Stomach (tissue), 9 donors: ENCODE data around the gene MBP. TPM values are rescaled to one million over a fixed set of nuclear protein-coding genes. Genes with fewer than 3 reads are reported as not detected.

ENCODE experiments used
- DNase-seq, 2 donors: peaks; one replicate each; pipeline versions ENCODE4 v3.0.0 to v3.0.0-alpha.2; 2013 to 2019
- H3K27ac ChIP-seq, 5 donors: fragments of 200-600 bp in 4 of 5; sonication (generic) in 4 of 5; one replicate each; pipeline ENCODE4 v1.5.1; 2013 to 2019; ENCODE audit warnings: mild to moderate bottlenecking in 1 of 5, moderate library complexity in 1 of 5
- H3K27me3 ChIP-seq, 3 donors: fragments of 200-600 bp; sonication (generic); one replicate each; pipeline ENCODE4 v1.5.1; 2017 to 2019; ENCODE audit warnings: mixed run types in 1 of 3
- H3K36me3 ChIP-seq, 4 donors: fragments of 200-600 bp; sonication (generic); 1 replicate in 3 of 4; 2 replicates in 1 of 4; pipeline ENCODE4 v1.5.1; 2016 to 2019
- H3K4me1 ChIP-seq, 4 donors: fragments of 200-600 bp; sonication (generic); one replicate each; pipeline ENCODE4 v1.5.1; 2016 to 2019
- H3K4me3 ChIP-seq, 4 donors: fragments of 200-600 bp; sonication (generic) in 3 of 4; one replicate each; pipeline ENCODE4 v1.5.1; 2016 to 2019; ENCODE audit warnings: mild to moderate bottlenecking in 1 of 4
- H3K9me3 ChIP-seq, 4 donors: fragments of 200-600 bp; sonication (generic); one replicate each; pipeline ENCODE4 v1.5.1; 2016 to 2019
- EP300 ChIP-seq: sonication (generic); formaldehyde crosslinking; IDR thresholded peaks from one replicate; pipeline ENCODE4 v1.6.1; 2017; ENCODE audit warnings: antibody characterized with exemption
- POLR2A ChIP-seq, 4 donors: fragments of 450-650 bp; IDR thresholded peaks; one replicate each; pipeline ENCODE4 v1.6.1; 2016; ENCODE audit warnings: antibody characterized with exemption in 4 of 4, control low read depth in 2 of 4, mild to moderate bottlenecking in 1 of 4, moderate library complexity in 1 of 4
- POLR2AphosphoS5 ChIP-seq, 3 donors: sonication (generic); formaldehyde crosslinking; IDR thresholded peaks; one replicate each; pipeline ENCODE4 v1.6.1; 2016; ENCODE audit warnings: antibody characterized with exemption in 3 of 3
- WGBS, 5 donors: extraction: QIAGEN DNeasy Blood & Tissue Kit in 3 of 5; methylation state at CpG; one replicate each; pipeline versions ENCODE4 v1.1.5 to v1.1.7; 2013 to 2018; 5-methylcytosine and 5-hydroxymethylcytosine counted together
- intact Hi-C: fragments of 100-400 bp; cut with DNase I; formaldehyde crosslinking; loops from one replicate; pipeline ENCODE4 v1.15.1; 2023; ENCODE audit warnings: low total_unique reads
- polyA plus RNA-seq, 3 donors: library from polyadenylated mRNA; stranded (reverse); fragments of 200-250 nt; gene quantifications; one replicate each; pipeline ENCODE4 v1.2.3, GENCODE V29; 2013
- total RNA-seq, 5 donors: library from RNA; depleted of rRNA; stranded (reverse); fragments of >200 nt; gene quantifications; one replicate each; pipeline versions ENCODE4 v1.1.0 to v1.2.3, GENCODE V29; 2014 to 2016
- TF ChIP-seq, protein P1 (sequence below), 7 experiments: fragments of 450-650 bp in 4 of 7; fragments of 200-600 bp in 3 of 7; sonication (generic) in 3 of 7; IDR thresholded peaks; one replicate each; pipeline ENCODE4 v1.5.1; 2016 to 2019; ENCODE audit warnings: antibody characterized with exemption in 7 of 7, control low read depth in 2 of 7, mild to moderate bottlenecking in 1 of 7
- donor health status: healthy with polysubstance abuse.
- donor health status: Bipolar disorder and iron deficiency.
- donor health status: healthy.

The MBP gene
- total and polyA plus RNA-seq, 8 donors: 7.9 to 407 (median 33.3) TPM

DNA sequence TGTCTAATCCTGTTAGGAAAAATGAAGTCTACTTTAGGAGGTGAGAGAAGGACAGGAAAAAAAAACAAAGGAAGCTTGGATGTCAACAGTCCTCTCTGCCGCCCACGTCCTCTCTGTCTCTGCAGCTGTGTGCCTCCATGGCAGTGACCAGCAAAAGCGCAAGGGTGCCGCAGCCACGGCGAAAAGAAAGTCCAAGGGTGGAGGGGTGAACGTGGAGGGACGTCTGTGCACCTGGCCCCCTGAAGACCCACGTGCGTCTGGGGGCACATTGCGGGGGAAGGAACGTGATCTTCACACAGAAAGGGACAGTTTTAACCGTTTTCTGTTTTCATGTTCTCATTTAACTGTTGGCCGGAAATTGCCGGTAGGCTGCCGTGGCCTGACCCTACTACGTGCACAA, 152.7 kb downstream of the MBP start:
- H3K4me1 ChIP-seq: peaks cover 12 to 52% (median 43%) of the 10 kb centered on the region in 4 donors
- H3K27me3 ChIP-seq: no peaks in the 10 kb centered on the region
- peaks cover 0 to 15% (median 2%) of the 10 kb centered on the region in 4 donors for H3K36me3 ChIP-seq
- H3K27ac ChIP-seq: no peak overlapping the region
- no peaks in the 10 kb centered on the region for H3K9me3 ChIP-seq
- WGBS, 5 donors: 80 to 93% (median 86%) methylated on average over 17 of the region's 17 CpGs
- H3K4me3 ChIP-seq: no peak overlapping the region
- TF ChIP-seq POLR2A (IDR thresholded peaks at IDR 0.05): no peak
- TF ChIP-seq, protein P1, sequence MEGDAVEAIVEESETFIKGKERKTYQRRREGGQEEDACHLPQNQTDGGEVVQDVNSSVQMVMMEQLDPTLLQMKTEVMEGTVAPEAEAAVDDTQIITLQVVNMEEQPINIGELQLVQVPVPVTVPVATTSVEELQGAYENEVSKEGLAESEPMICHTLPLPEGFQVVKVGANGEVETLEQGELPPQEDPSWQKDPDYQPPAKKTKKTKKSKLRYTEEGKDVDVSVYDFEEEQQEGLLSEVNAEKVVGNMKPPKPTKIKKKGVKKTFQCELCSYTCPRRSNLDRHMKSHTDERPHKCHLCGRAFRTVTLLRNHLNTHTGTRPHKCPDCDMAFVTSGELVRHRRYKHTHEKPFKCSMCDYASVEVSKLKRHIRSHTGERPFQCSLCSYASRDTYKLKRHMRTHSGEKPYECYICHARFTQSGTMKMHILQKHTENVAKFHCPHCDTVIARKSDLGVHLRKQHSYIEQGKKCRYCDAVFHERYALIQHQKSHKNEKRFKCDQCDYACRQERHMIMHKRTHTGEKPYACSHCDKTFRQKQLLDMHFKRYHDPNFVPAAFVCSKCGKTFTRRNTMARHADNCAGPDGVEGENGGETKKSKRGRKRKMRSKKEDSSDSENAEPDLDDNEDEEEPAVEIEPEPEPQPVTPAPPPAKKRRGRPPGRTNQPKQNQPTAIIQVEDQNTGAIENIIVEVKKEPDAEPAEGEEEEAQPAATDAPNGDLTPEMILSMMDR (IDR thresholded peaks at IDR 0.05): no peak
- TF ChIP-seq EP300: no peak
- no peak for TF ChIP-seq POLR2AphosphoS5 (IDR thresholded peaks at IDR 0.05)
- intact Hi-C loops: loop anchor here (10.0 kb wide), 2 partner anchors 55 to 185 kb away; no protein-coding TSS in a partner anchor
- no peak for DNase-seq

DNA sequence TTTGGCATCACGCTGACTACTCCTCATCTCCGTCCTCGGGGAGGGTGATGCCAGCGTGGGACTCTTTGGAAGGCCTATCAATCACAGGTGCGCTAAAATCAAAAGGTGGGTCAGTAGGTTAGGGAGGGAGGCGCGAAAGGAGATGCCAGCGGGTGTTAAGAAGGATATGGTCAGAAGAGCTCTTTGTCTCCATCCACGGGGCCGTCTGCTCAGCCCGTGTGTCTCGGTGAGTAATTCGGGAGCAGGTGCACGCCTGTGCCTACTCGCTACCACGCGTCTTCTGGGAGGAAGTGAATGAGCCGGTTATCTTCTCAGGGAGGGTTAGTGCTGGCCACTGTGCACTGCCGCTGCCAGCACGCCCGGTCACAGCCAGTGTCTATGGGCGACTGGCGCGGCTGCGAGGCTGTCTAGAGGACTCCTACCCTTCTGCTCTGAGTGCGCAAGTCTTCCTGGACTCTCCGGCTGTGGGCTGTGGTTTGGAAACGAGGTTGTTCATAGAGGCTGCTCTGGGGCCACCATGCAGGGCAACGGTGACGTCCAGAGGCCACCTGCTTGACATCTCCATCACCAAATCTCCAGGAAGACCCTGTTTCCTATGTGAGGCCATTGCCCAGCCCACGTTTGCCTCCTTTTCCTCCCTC, 153.4 kb downstream of the MBP start:
- intact Hi-C loops: no loop called here
- no peaks in the 10 kb centered on the region for H3K9me3 ChIP-seq
- H3K36me3 ChIP-seq: peaks cover 0 to 15% (median 2%) of the 10 kb centered on the region in 4 donors
- 92 to 95% (median 93%) methylated on average over 23 to 31 of the region's 31 CpGs for WGBS, 5 donors
- H3K27me3 ChIP-seq: no peaks in the 10 kb centered on the region
- H3K27ac ChIP-seq: no peak overlapping the region
- TF ChIP-seq POLR2A (IDR thresholded peaks at IDR 0.05): no peak
- TF ChIP-seq EP300: no peak
- TF ChIP-seq, protein P1 (IDR thresholded peaks at IDR 0.05): no peak
- H3K4me1 ChIP-seq: peaks cover 12 to 52% (median 43%) of the 10 kb centered on the region in 4 donors
- no peak overlapping the region for H3K4me3 ChIP-seq
- no peak for DNase-seq

DNA sequence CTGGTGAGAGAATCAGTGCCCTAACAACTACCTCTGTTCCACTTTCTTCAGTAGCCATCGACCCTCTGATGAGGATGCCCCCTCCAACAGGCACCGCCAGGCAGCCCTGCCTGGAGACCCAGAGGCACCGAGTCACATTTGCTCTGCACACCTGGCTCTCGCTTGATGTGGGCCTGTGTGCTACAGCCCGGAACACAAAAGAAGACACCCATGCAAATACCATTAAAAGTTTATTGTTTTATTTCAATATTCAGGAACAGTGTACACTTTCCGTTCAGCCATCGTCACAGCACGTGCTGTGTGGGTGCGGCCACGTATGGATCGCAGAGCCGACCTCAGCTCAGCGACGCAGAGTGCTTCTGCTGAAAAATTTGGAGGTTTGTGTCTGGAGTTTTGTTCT, 154.0 kb downstream of the MBP start:
- intact Hi-C loops: no loop called here
- 84 to 93% (median 92%) methylated on average over 14 of the region's 14 CpGs for WGBS, 5 donors
- H3K4me1 ChIP-seq: peaks cover 11 to 46% (median 40%) of the 10 kb centered on the region in 4 donors
- no peak overlapping the region for H3K4me3 ChIP-seq
- H3K36me3 ChIP-seq: peaks cover 0 to 17% (median 8%) of the 10 kb centered on the region in 4 donors
- no peaks in the 10 kb centered on the region for H3K27me3 ChIP-seq
- peak overlapping the region in 2 of 5 donors; percentile 80 to 86 for H3K27ac ChIP-seq
- no peak for DNase-seq
- TF ChIP-seq, protein P1 (IDR thresholded peaks at IDR 0.05): no peak
- TF ChIP-seq POLR2A (IDR thresholded peaks at IDR 0.05) (no peak), EP300 (no peak), POLR2AphosphoS5 (IDR thresholded peaks at IDR 0.05) (no peak)
- no peaks in the 10 kb centered on the region for H3K9me3 ChIP-seq

DNA sequence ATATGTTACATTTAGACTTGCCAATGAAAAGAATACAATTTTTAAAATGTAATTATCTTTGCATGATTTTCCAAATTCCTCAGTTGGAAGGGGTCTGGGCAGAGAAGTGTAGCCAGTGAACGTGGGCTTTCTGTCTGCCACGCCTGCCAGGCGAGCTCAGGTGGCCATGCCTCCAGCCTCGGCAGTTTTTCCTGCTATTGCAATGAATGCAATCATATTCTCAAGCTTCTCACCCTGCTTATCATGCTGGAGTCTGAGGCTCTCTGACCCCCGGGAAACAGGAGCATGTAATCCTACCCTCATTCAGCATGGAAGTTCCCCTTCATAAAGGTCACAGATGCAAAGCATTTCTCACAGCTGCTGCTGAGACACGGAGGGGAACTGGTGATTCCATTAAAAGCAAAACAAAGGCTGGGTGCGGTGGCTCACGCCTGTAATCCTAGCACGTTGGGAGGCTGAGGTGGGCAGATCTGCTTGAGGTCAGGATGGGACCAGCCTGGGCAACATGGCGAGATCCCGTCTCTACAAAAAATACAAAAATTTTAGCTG, 154.8 kb downstream of the MBP start:
- 31 to 49% (median 42%) methylated on average over 11 of the region's 11 CpGs for WGBS, 5 donors

More for the DNA sequence above, 154.8 kb downstream of the MBP start:
- Histone ChIP-seq H3K27ac (peak overlapping the region; percentile 68 to 86 (median 80)), H3K27me3 (no peaks in the 10 kb centered on the region), H3K36me3 (peaks cover 0 to 20% (median 11%) of the 10 kb centered on the region in 4 donors), H3K9me3 (no peaks in the 10 kb centered on the region), H3K4me1 (peaks cover 9 to 39% (median 33%) of the 10 kb centered on the region in 4 donors), H3K4me3 (peak overlapping the region in 1 of 4 donors; percentile 28)
- DNase-seq: peak in 1 of 2 donors; percentile 43
- no peak for TF ChIP-seq EP300
- TF ChIP-seq POLR2AphosphoS5 (IDR thresholded peaks at IDR 0.05): no peak
- no peak for TF ChIP-seq POLR2A (IDR thresholded peaks at IDR 0.05)
- TF ChIP-seq, protein P1 (IDR thresholded peaks at IDR 0.05): no peak
- intact Hi-C loops: no loop called here
